ENCODE results near the gene HMGCL. TPM values are rescaled to one million over a fixed set of nuclear protein-coding genes. Genes with fewer than 3 reads are reported as not detected.
A peak's percentile ranks its signal among the peaks of the same experiment; 100 is the strongest.

The HMGCL gene
- total and polyA plus RNA-seq, 2 of the 13 experiments (the other 11 are each of a cell fraction or from before 2014, with no cell fraction given), result 21.3 to 41.4 TPM

GRCh38 chr1:23768733-23769132 lies 56.5 kb downstream of the HMGCL start:
- WGBS (ENCODE audit: low lambda C conversion rate), result 80% methylated on average over 3 of the region's 5 CpGs
- no TSS peak for BruUV-seq (replicated peaks)
- FAIRE-seq, result no peak

More at GRCh38 chr1:23768733-23769132, 56.5 kb downstream of the HMGCL start:
- peaks cover 25% of the 10 kb centered on the region for H3K4me1 ChIP-seq (ENCODE audit: insufficient read depth, low read length)
- H3K4me2 ChIP-seq (ENCODE audit: low read depth, low read length), result no peak overlapping the region
- in situ Hi-C loops (cut with HindIII; ENCODE audit: extremely low pct_ligation_motif_present, low pct_unique_long_range_greater_than_20kb) (no loop called here), intact Hi-C loops (cut with micrococcal nuclease; ENCODE audit: unreplicated experiment) (no loop called here)
- H3K27ac ChIP-seq (ENCODE audit: extremely low read length, insufficient read depth, low read length), result no peak overlapping the region
- H3K9me3 ChIP-seq (ENCODE audit: low read length), result no peaks in the 10 kb centered on the region
- no peak overlapping the region for H3K4me3 ChIP-seq (replicated peaks in 1 of 3; ENCODE audit: insufficient read depth in 1 of 3, low read depth in 2 of 3, low read length in 3 of 3)
- no peak overlapping the region for H3K9ac ChIP-seq (ENCODE audit: insufficient read depth, low read depth, low read length)
- peaks cover 0 to 15% of the 10 kb centered on the region in 2 experiments; a peak in 3 of 5 replicates for H3K36me3 ChIP-seq (replicated peaks in 1 of 2; ENCODE audit: control insufficient read depth in 1 of 2, insufficient read depth in 2 of 2, low read length in 2 of 2)
- H4K20me1 ChIP-seq (ENCODE audit: insufficient read depth, low read length), result no peaks in the 10 kb centered on the region
- DNase-seq (ENCODE audit: low spot score) (no peak), ATAC-seq (no peak)
- no peaks in the 10 kb centered on the region for H3K79me2 ChIP-seq (ENCODE audit: insufficient read depth, low read length)
- ChIA-PET POLR2A (no interaction called here), CTCF (ENCODE audit: low intra/inter-chr PET ratio, low total read pairs) (no interaction called here)
- TF ChIP-seq NCOA2 (CRISPR knock-in tag; IDR thresholded peaks at IDR 0.05), result no peak
- peak; percentile 24; the same call in 1 of the 2 replicates for TF ChIP-seq ZNF281 (CRISPR knock-in tag; IDR thresholded peaks at IDR 0.05; ENCODE audit: borderline replicate concordance)
- TF ChIP-seq RAD51 (IDR thresholded peaks at IDR 0.05; ENCODE audit: borderline replicate concordance), result no peak
- H3K27me3 ChIP-seq (ENCODE audit: control insufficient read depth in 1 of 2, insufficient read depth in 2 of 2, low read length in 2 of 2), result no peaks in the 10 kb centered on the region
- H2AFZ ChIP-seq (ENCODE audit: low read length), result no peak overlapping the region
